G401.6 (cell line): ENCODE results near the gene FLYWCH2.
"Not testable (repeated sequence)": the region's sequence is repeated elsewhere in the genome, so short reads cannot be mapped to it uniquely, and the experiment has no call there.

ENCODE experiments used
- FAIRE-seq: peaks from 2 replicates; lab custom pipeline; 2012; peaks lifted over from hg19 to GRCh38; lab: Jason Lieb, UNC

Gene FLYWCH2

DNA sequence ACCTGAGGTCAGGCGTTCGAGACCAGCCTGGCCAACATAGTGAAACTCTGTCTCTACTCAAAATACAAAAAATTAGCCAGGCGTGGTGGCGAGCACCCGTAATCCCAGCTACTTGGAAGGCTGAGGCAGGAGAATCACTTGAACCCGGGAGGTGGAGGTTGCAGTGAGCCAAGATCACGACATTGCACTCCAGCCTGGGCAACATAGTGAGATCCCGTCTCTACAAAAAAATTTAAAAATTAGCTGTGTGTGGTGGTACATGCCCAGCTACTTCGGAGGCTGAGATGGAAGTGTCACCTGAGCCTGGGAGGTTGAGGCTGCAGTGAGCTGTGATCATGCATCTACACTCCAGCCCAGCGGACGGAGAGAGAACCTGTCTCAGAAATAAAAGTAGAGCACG, 60.7 kb downstream of the FLYWCH2 start:
- not testable (repeated sequence) for FAIRE-seq

DNA sequence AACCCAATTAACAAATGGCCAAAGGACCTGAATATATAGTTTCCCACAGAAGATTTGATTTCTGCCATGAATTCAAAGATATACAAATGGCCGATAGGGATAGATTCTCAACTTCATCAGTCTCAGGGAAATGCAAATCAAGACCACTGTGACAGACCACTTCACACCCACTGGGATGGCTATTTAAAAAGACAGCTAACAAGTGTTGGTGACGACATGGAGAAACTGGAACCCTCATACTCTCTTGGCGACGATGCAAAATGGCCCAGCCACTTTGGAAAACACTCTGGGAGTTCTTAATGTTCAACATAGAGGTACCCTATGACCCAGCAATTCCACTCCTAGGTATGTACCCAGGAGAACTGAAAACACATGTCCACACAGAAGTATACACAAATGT, 63.6 kb downstream of the FLYWCH2 start:
- FAIRE-seq: no peak
